Right lobe of liver (tissue), 4 donors: Measurements from ENCODE around the gene TMEM232.

Experiments
- POLR2A ChIP-seq: fragments of 450-650 bp; IDR thresholded peaks from one replicate; pipeline ENCODE4 v1.6.1; 2017; ENCODE audit warnings: antibody characterized with exemption, mild to moderate bottlenecking
- TF ChIP-seq, protein P1 (sequence below), 4 donors: fragments of 200-600 bp in 3 of 4; fragments of 450-650 bp in 1 of 4; IDR thresholded peaks; one replicate each; pipeline versions ENCODE4 v1.5.1 to v1.8.0; 2016 to 2022; ENCODE audit warnings: antibody characterized with exemption in 4 of 4, mild to moderate bottlenecking in 2 of 4
- donor health status: DM: no; HTN: no; CAD: no.
- donor health status: DM: no; HTN: no; CAD: no.
- donor health status: DM: no; HTN: yes; CAD: no.

DNA sequence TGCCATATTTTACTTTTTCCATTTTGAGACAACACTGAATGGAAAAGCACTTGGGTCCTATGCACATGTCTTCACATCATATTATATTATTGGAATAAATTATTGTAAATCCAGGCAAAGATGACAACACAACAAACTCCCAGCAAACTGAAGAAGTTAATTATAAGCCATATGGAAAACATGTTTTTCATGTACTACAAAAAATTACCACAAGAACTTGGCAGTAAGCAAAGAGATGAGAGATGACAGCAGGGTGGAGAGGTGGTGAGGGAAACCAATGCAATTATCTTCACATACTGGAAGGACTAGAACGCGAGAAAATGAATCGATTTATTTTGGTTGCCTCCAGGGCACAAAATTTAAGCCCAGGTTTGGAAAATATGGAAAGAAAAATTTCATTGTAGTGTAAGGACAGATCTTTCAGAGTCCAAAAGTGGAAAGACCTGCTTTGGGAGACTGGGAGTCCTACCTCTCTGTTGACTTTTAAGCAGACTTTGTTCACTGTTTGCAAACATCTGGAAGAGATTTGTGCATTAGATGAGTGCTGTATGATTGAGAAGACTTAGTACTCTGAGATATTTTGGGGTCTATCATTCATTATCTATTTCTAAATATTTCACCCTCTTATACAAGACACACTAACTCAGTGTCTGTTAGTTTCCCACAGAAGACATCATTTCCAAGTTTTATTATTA, 138.0 kb downstream of the TMEM232 start:
- TF ChIP-seq, protein P1, sequence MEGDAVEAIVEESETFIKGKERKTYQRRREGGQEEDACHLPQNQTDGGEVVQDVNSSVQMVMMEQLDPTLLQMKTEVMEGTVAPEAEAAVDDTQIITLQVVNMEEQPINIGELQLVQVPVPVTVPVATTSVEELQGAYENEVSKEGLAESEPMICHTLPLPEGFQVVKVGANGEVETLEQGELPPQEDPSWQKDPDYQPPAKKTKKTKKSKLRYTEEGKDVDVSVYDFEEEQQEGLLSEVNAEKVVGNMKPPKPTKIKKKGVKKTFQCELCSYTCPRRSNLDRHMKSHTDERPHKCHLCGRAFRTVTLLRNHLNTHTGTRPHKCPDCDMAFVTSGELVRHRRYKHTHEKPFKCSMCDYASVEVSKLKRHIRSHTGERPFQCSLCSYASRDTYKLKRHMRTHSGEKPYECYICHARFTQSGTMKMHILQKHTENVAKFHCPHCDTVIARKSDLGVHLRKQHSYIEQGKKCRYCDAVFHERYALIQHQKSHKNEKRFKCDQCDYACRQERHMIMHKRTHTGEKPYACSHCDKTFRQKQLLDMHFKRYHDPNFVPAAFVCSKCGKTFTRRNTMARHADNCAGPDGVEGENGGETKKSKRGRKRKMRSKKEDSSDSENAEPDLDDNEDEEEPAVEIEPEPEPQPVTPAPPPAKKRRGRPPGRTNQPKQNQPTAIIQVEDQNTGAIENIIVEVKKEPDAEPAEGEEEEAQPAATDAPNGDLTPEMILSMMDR (IDR thresholded peaks at IDR 0.05) = no peak
- no peak for TF ChIP-seq POLR2A
